HCT116 (cell line): ENCODE results near the gene TRDMT1. TPM values are rescaled to one million over a fixed set of nuclear protein-coding genes. Genes with fewer than 3 reads are reported as not detected.

ENCODE experiments used
- ATAC-seq: fragments of 200-7000 bp; cut with Tn5 transposase; 2 replicates; pipeline ENCODE4 v1.9.1; 2020; ENCODE audit warnings: mild to moderate bottlenecking, moderate library complexity
- BruUV-seq: library from RNA; stranded (reverse); fragments of 400-500 nt; replicated peaks from 2 replicates; lab custom pipeline; 2021; lab: Mats Ljungman, UMichigan
- CTCF ChIA-PET: fragments of 300-600 bp; sonication (Branson Sonifier 250); formaldehyde crosslinking; loops from one replicate; lab custom pipeline; 2021; ENCODE audit warnings: antibody characterized with exemption; lab: Charles Lee
- POLR2A ChIA-PET: fragments of 300-600, 350-600 bp; sonication (Branson Sonifier 250); formaldehyde crosslinking; loops from one replicate; lab custom pipeline; 2021; ENCODE audit warnings: antibody characterized with exemption; lab: Charles Lee
- RAD21 ChIA-PET, 2 experiments: fragments of 300-600 bp; sonication (Branson Sonifier 250); formaldehyde crosslinking; loops; one replicate each; lab custom pipeline; 2023; ENCODE audit warnings: low total read pairs in 2 of 2; ENCODE audit not compliant: uncharacterized antibody in 2 of 2, unreplicated experiment in 2 of 2, low non-redundant PET in 1 of 2; lab: Charles Lee
- DNase-seq: peaks from one replicate; pipeline ENCODE4 v3.0.0-alpha.2; 2010; ENCODE audit warnings: low read depth, low spot score
- H2AFZ ChIP-seq: fragments of 200-600 bp; shearing (Covaris generic), sonication (generic); 2 replicates; pipeline ENCODE4 v1.6.1; 2017; ENCODE audit warnings: low read depth, mixed run types, mixed read lengths, antibody characterized with exemption, low read length; ENCODE audit not compliant: poor library complexity, severe bottlenecking
- H3K27ac ChIP-seq: 2 replicates; pipeline ENCODE4 v1.5.1; 2012; ENCODE audit warnings: low read depth, low read length
- H3K27me3 ChIP-seq: fragments of 200-600 bp; sonication (generic); 2 replicates; pipeline ENCODE4 v1.6.1; 2016; ENCODE audit warnings: mixed run types, low read length, mixed read lengths; ENCODE audit not compliant: insufficient read depth
- H3K36me3 ChIP-seq, 2 experiments: fragments of 200-500 bp in 1 of 2; fragments of 200-600 bp in 1 of 2; sonication (Bioruptor generic) in 1 of 2; sonication (generic) in 1 of 2; 2 replicates each; pipeline versions ENCODE4 v1.5.1 to v1.6.1; 2014 to 2016; ENCODE audit warnings: low read length in 2 of 2, inconsistent platforms in 1 of 2, mixed read lengths in 1 of 2, mixed run types in 1 of 2; ENCODE audit not compliant: insufficient read depth in 2 of 2, control insufficient read depth in 1 of 2
- H3K4me1 ChIP-seq, 2 experiments: fragments of 200-600 bp in 1 of 2; sonication (generic) in 1 of 2; 2 replicates each; pipeline versions ENCODE4 v1.5.1 to v1.6.1; 2012 to 2017; ENCODE audit warnings: low read length in 2 of 2, inconsistent platforms in 1 of 2, mild to moderate bottlenecking in 1 of 2, mixed read lengths in 1 of 2, mixed run types in 1 of 2, moderate library complexity in 1 of 2; ENCODE audit not compliant: insufficient read depth in 2 of 2, control insufficient read depth in 1 of 2
- H3K4me2 ChIP-seq: fragments of 200-600 bp; sonication (generic); 2 replicates; pipeline ENCODE4 v1.6.1; 2017; ENCODE audit warnings: mixed run types, low read length, mixed read lengths
- H3K4me3 ChIP-seq, 2 experiments: fragments of 200-600 bp in 1 of 2; sonication (generic) in 1 of 2; replicated peaks in 1 of 2; 2 replicates each; pipeline ENCODE4 v1.5.1; 2011 to 2016; ENCODE audit warnings: low read length in 2 of 2, control low read depth in 1 of 2, low read depth in 1 of 2, mild to moderate bottlenecking in 1 of 2, mixed read lengths in 1 of 2, mixed run types in 1 of 2
- H3K79me2 ChIP-seq: fragments of 200-600 bp; sonication (generic); 2 replicates; pipeline ENCODE4 v1.6.1; 2017; ENCODE audit warnings: mild to moderate bottlenecking, mixed run types, low read length, moderate library complexity, mixed read lengths; ENCODE audit not compliant: insufficient read depth
- H3K9ac ChIP-seq: fragments of 200-600 bp; sonication (generic); 2 replicates; pipeline ENCODE4 v1.6.1; 2016; ENCODE audit warnings: low read length, mixed read lengths
- H3K9me2 ChIP-seq: fragments of 200-600 bp; sonication (generic), shearing (Covaris generic); 2 replicates; pipeline ENCODE4 v1.6.1; 2017; ENCODE audit warnings: mixed run types, mild to moderate bottlenecking, moderate library complexity; ENCODE audit not compliant: insufficient read depth
- H3K9me3 ChIP-seq, 2 experiments: fragments of 200-500 bp in 1 of 2; fragments of 200-600 bp in 1 of 2; sonication (Bioruptor generic) in 1 of 2; sonication (generic) in 1 of 2; 2 replicates each; pipeline ENCODE4 v1.6.1; 2014 to 2017; ENCODE audit warnings: low read length in 2 of 2, mixed read lengths in 2 of 2, inconsistent platforms in 1 of 2, low read depth in 1 of 2, mild to moderate bottlenecking in 1 of 2, mixed run types in 1 of 2, moderate library complexity in 1 of 2; ENCODE audit not compliant: control insufficient read depth in 1 of 2, insufficient read depth in 1 of 2
- H4K20me1 ChIP-seq: fragments of 200-600 bp; sonication (generic), shearing (Covaris generic); 2 replicates; pipeline ENCODE4 v1.6.1; 2017; ENCODE audit warnings: mixed run types, mild to moderate bottlenecking, moderate library complexity; ENCODE audit not compliant: insufficient read depth
- CBX3 ChIP-seq: IDR thresholded peaks from 2 replicates; pipeline ENCODE4 v1.6.1; 2012; ENCODE audit warnings: low read depth
- CEBPB ChIP-seq: IDR thresholded peaks from 2 replicates; pipeline ENCODE4 v1.6.1; 2012; ENCODE audit warnings: low read depth
- EZH2 ChIP-seq: fragments of 200-600 bp; sonication (generic); IDR thresholded peaks from 2 replicates; pipeline ENCODE4 v1.6.1; 2017; ENCODE audit warnings: antibody characterized with exemption, mixed run types
- FOSL1 ChIP-seq: IDR thresholded peaks from 2 replicates; pipeline ENCODE4 v1.6.1; 2012; ENCODE audit warnings: low read depth
- JUND ChIP-seq: IDR thresholded peaks from 2 replicates; pipeline ENCODE4 v1.6.1; 2012
- POLR2A ChIP-seq: IDR thresholded peaks from 2 replicates; pipeline ENCODE4 v1.7.0; 2011; ENCODE audit warnings: borderline replicate concordance; ENCODE audit not compliant: insufficient read depth, insufficient read length; ENCODE audit errors: extremely low read depth
- TCF7L2 ChIP-seq: IDR thresholded peaks from 2 replicates; pipeline ENCODE4 v1.7.0; 2011; ENCODE audit warnings: borderline replicate concordance, inconsistent platforms; ENCODE audit not compliant: insufficient read depth, insufficient read length; ENCODE audit errors: extremely low read depth
- ZNF274 ChIP-seq: fragments of 200-500 bp; sonication (Bioruptor generic); IDR thresholded peaks from 2 replicates; pipeline ENCODE4 v1.6.1; 2014; ENCODE audit warnings: mild to moderate bottlenecking, low read depth, low read length, inconsistent platforms
- intact Hi-C: fragments of 100-400 bp; cut with micrococcal nuclease; formaldehyde crosslinking; loops from 2 replicates; pipeline ENCODE4 v1.10.0; 2022
- total RNA-seq: library from RNA; stranded (reverse); gene quantifications from one replicate; pipeline ENCODE4 v1.2.1, GENCODE V29; 2021; ENCODE audit not compliant: unreplicated experiment
- TF ChIP-seq, protein P1 (sequence below): IDR thresholded peaks from 2 replicates; pipeline ENCODE4 v1.6.1; 2012

The TRDMT1 gene
- total RNA-seq, 1 experiment from 2014 or later, result 8.6 TPM

DNA sequence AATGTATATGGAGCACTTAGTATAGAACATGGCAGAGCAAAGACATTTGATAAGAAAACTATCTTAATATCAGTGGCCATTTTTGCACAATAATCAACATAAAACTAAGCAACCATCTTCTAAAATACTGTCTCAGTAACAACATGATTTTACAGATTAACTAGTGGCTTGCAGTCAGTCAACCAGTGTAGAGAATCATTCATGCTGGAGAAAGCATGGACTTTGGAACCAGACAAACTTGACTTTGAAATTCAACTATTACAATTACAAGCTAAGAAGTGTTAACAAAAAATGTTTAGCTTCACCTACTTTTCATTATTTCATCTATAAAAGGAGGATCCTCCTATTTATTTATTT, 99.6 kb downstream of the TRDMT1 start:
- no peak overlapping the region for H3K4me3 ChIP-seq
- H4K20me1 ChIP-seq, result no peaks in the 10 kb centered on the region
- CTCF ChIA-PET, result no interaction called here
- no peak for TF ChIP-seq JUND
- H3K36me3 ChIP-seq, result no peaks in the 10 kb centered on the region
- H3K27me3 ChIP-seq, result no peaks in the 10 kb centered on the region
- no peaks in the 10 kb centered on the region for H3K79me2 ChIP-seq
- H3K27ac ChIP-seq, result no peak overlapping the region
- H3K9ac ChIP-seq, result no peak overlapping the region
- DNase-seq (no peak), ATAC-seq (no peak)
- no TSS peak for BruUV-seq
- H3K4me1 ChIP-seq, result peaks cover 10 to 18% of the 10 kb centered on the region in 2 experiments
- RAD21 ChIA-PET, result no interaction called here
- H3K9me2 ChIP-seq, result 0 out of 2 replicates have a peak, but pooled peaks cover 4% of the 10 kb centered on the region
- peak overlapping the region; percentile 60; the same call in 1 of the 2 replicates for H3K4me2 ChIP-seq
- peak overlapping the region; percentile 93 for H2AFZ ChIP-seq
- no peaks in the 10 kb centered on the region for H3K9me3 ChIP-seq
- POLR2A ChIA-PET, result no interaction called here
- intact Hi-C loops, result no loop called here

DNA sequence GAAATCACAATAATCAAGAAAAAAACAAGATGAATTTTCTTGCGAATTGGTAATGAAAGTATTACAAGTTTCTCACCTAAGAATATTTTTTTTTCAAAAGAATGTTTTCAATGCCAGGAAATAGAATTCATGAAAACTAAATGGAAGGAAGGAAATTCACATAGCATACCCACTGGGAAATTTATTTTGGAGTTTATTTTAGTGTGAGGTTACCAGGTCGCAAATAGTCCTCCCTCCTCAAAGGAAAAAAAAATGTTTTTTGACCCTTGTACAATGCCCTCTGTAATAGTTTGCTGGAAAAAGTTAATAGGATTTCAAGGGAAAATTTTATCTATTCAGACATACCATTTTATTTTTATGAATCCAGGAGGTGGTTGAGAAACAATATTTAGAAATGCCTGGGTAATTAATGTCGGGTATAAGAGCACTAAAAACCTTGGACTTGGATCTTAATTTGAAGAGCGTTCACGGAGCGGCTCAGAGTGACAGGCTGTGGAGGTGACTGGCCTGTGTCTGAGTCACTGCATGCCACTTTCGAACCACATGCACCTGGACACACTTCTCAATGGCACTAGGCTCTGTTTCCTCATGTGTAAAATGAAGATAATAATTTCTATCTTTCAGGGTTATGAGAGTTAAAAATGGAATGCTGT, 100.1 kb downstream of the TRDMT1 start:
- Histone ChIP-seq H4K20me1 (no peaks in the 10 kb centered on the region), H3K9me2 (0 out of 2 replicates have a peak, but pooled peaks cover 4% of the 10 kb centered on the region), H3K4me1 (peaks cover 10 to 18% of the 10 kb centered on the region in 2 experiments), H3K9me3 (no peaks in the 10 kb centered on the region), H3K4me2 (peak overlapping the region; percentile 60; the same call in 1 of the 2 replicates), H3K36me3 (no peaks in the 10 kb centered on the region), H3K4me3 (no peak overlapping the region), H3K27ac (no peak overlapping the region), H3K9ac (no peak overlapping the region), H2AFZ (peak overlapping the region; percentile 93), H3K27me3 (no peaks in the 10 kb centered on the region), H3K79me2 (no peaks in the 10 kb centered on the region)
- intact Hi-C loops, result no loop called here
- ATAC-seq (peak; percentile 69), DNase-seq (no peak)
- no TSS peak for BruUV-seq
- ChIA-PET RAD21 (no interaction called here), POLR2A (no interaction called here), CTCF (no interaction called here)
- TF ChIP-seq FOSL1 (0 out of 2 replicates have a peak, but pooled peaks have one; percentile 23), JUND (peak; percentile 33; the same call in 1 of the 2 replicates), EZH2 (no peak), ZNF274 (no peak), CEBPB (no peak), CBX3 (0 out of 2 replicates have a peak, but pooled peaks have one; percentile 21), POLR2A (no peak), TCF7L2 (no peak)
- TF ChIP-seq, protein P1, sequence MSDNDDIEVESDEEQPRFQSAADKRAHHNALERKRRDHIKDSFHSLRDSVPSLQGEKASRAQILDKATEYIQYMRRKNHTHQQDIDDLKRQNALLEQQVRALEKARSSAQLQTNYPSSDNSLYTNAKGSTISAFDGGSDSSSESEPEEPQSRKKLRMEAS, result peak; percentile 61
